ENCODE measurements around the gene DICER1.

DICER1 gene

GRCh38 chr14:95121911-95122620, 35.3 kb downstream of the DICER1 start:
- Histone ChIP-seq H3K9me3 (ENCODE audit: control extremely low read depth in 1 of 5, control insufficient read depth in 4 of 5, insufficient read depth in 2 of 5, low read depth in 1 of 5, low read length in 4 of 5) (no peaks in the 10 kb centered on the region), H3K36me3 (ENCODE audit: control insufficient read depth in 4 of 4, insufficient read depth in 4 of 4, low read length in 3 of 4) (peaks cover 16 to 72% (median 45%) of the 10 kb centered on the region in 4 experiments), H3K27ac (ENCODE audit: insufficient read depth in 1 of 2, low read depth in 1 of 2, low read length in 2 of 2, poor library complexity in 1 of 2, severe bottlenecking in 2 of 2) (no peak overlapping the region), H3K27me3 (replicated peaks in 2 of 5; ENCODE audit: control insufficient read depth in 4 of 5, insufficient read depth in 5 of 5, low read length in 4 of 5) (no peaks in the 10 kb centered on the region), H3K4me1 (ENCODE audit: control extremely low read depth in 1 of 4, control insufficient read depth in 4 of 4, insufficient read depth in 4 of 4, low read length in 3 of 4) (no peaks in the 10 kb centered on the region), H3K4me3 (ENCODE audit: control insufficient read depth in 1 of 7, extremely low read depth in 1 of 7, insufficient read depth in 4 of 7, low read depth in 2 of 7, low read length in 6 of 7) (no peak overlapping the region)
- WGBS (ENCODE audit: insufficient coverage), result 100% methylated on average over 6 of the region's 6 CpGs
- ChIA-PET CTCF (no interaction called here), POLR2A (no interaction called here)
- no peak for DNase-seq

- POLR2A ChIA-PET, result no interaction called here
- WGBS (ENCODE audit: insufficient coverage), result no CpG with 5 or more reads among the region's 1 CpG
Observed at GRCh38 chr14:95119336-95119735, 38.0 kb downstream of the DICER1 start.

GRCh38 chr14:95117937-95118721, 39.2 kb downstream of the DICER1 start:
- H3K27me3 ChIP-seq (replicated peaks in 2 of 5; ENCODE audit: control insufficient read depth in 4 of 5, insufficient read depth in 5 of 5, low read length in 4 of 5), result no peaks in the 10 kb centered on the region
- POLR2A ChIA-PET, result no interaction called here
- CTCF ChIA-PET, result interaction anchor here (0.8 to 2.1 kb wide), 7 partner anchors 8 to 312 kb away, joined by 3 to 9 read pairs (median 4); no protein-coding TSS in a partner anchor
- H3K36me3 ChIP-seq (ENCODE audit: control insufficient read depth in 4 of 4, insufficient read depth in 4 of 4, low read length in 3 of 4), result peaks cover 23 to 73% (median 53%) of the 10 kb centered on the region in 4 experiments
- H3K9me3 ChIP-seq (ENCODE audit: control extremely low read depth in 1 of 5, control insufficient read depth in 4 of 5, insufficient read depth in 2 of 5, low read depth in 1 of 5, low read length in 4 of 5), result no peaks in the 10 kb centered on the region
- H3K4me1 ChIP-seq (ENCODE audit: control extremely low read depth in 1 of 4, control insufficient read depth in 4 of 4, insufficient read depth in 4 of 4, low read length in 3 of 4), result no peaks in the 10 kb centered on the region
- 100% methylated on average over 8 of the region's 14 CpGs for WGBS (ENCODE audit: insufficient coverage)
- H3K4me3 ChIP-seq (ENCODE audit: control insufficient read depth in 1 of 7, extremely low read depth in 1 of 7, insufficient read depth in 4 of 7, low read depth in 2 of 7, low read length in 6 of 7), result no peak overlapping the region
- H3K27ac ChIP-seq (ENCODE audit: insufficient read depth in 1 of 2, low read depth in 1 of 2, low read length in 2 of 2, poor library complexity in 1 of 2, severe bottlenecking in 2 of 2), result no peak overlapping the region
- no peak for DNase-seq

More at GRCh38 chr14:95119336-95119735, 38.0 kb downstream of the DICER1 start:
- CTCF ChIA-PET, result interaction anchor here (0.7 to 2.1 kb wide), 4 partner anchors 13 to 322 kb away, joined by 3 to 9 read pairs (median 5); no protein-coding TSS in a partner anchor
- Histone ChIP-seq H3K4me1 (ENCODE audit: control extremely low read depth in 1 of 4, control insufficient read depth in 4 of 4, insufficient read depth in 4 of 4, low read length in 3 of 4) (no peaks in the 10 kb centered on the region), H3K9me3 (ENCODE audit: control extremely low read depth in 1 of 5, control insufficient read depth in 4 of 5, insufficient read depth in 2 of 5, low read depth in 1 of 5, low read length in 4 of 5) (no peaks in the 10 kb centered on the region), H3K27me3 (replicated peaks in 2 of 5; ENCODE audit: control insufficient read depth in 4 of 5, insufficient read depth in 5 of 5, low read length in 4 of 5) (no peaks in the 10 kb centered on the region), H3K27ac (ENCODE audit: insufficient read depth in 1 of 2, low read depth in 1 of 2, low read length in 2 of 2, poor library complexity in 1 of 2, severe bottlenecking in 2 of 2) (no peak overlapping the region), H3K36me3 (ENCODE audit: control insufficient read depth in 4 of 4, insufficient read depth in 4 of 4, low read length in 3 of 4) (peaks cover 25 to 74% (median 55%) of the 10 kb centered on the region in 4 experiments), H3K4me3 (ENCODE audit: control insufficient read depth in 1 of 7, extremely low read depth in 1 of 7, insufficient read depth in 4 of 7, low read depth in 2 of 7, low read length in 6 of 7) (no peak overlapping the region)
- no peak for DNase-seq

- Histone ChIP-seq H3K4me3 (ENCODE audit: control insufficient read depth in 1 of 7, extremely low read depth in 1 of 7, insufficient read depth in 4 of 7, low read depth in 2 of 7, low read length in 6 of 7) (no peak overlapping the region), H3K27ac (ENCODE audit: insufficient read depth in 1 of 2, low read depth in 1 of 2, low read length in 2 of 2, poor library complexity in 1 of 2, severe bottlenecking in 2 of 2) (no peak overlapping the region), H3K36me3 (ENCODE audit: control insufficient read depth in 4 of 4, insufficient read depth in 4 of 4, low read length in 3 of 4) (peaks cover 32 to 87% (median 62%) of the 10 kb centered on the region in 4 experiments), H3K9me3 (ENCODE audit: control extremely low read depth in 1 of 5, control insufficient read depth in 4 of 5, insufficient read depth in 2 of 5, low read depth in 1 of 5, low read length in 4 of 5) (no peaks in the 10 kb centered on the region), H3K27me3 (replicated peaks in 2 of 5; ENCODE audit: control insufficient read depth in 4 of 5, insufficient read depth in 5 of 5, low read length in 4 of 5) (no peaks in the 10 kb centered on the region), H3K4me1 (ENCODE audit: control extremely low read depth in 1 of 4, control insufficient read depth in 4 of 4, insufficient read depth in 4 of 4, low read length in 3 of 4) (no peaks in the 10 kb centered on the region)
- WGBS (ENCODE audit: insufficient coverage), result 100% methylated on average over 1 of the region's 4 CpGs
- ChIA-PET CTCF (no interaction called here), POLR2A (no interaction called here)
- no peak for DNase-seq
Observed at GRCh38 chr14:95113476-95113875, 43.9 kb downstream of the DICER1 start.

- POLR2A ChIA-PET, result interaction anchor here (0.6 to 0.7 kb wide), 2 partner anchors 314 to 405 kb away, joined by 3 read pairs; no protein-coding TSS in a partner anchor
- no peaks in the 10 kb centered on the region for H3K9me3 ChIP-seq (ENCODE audit: control extremely low read depth in 1 of 5, control insufficient read depth in 4 of 5, insufficient read depth in 2 of 5, low read depth in 1 of 5, low read length in 4 of 5)
- peak overlapping the region in 1 of 2 experiments; percentile 23 for H3K27ac ChIP-seq (ENCODE audit: insufficient read depth in 1 of 2, low read depth in 1 of 2, low read length in 2 of 2, poor library complexity in 1 of 2, severe bottlenecking in 2 of 2)
- no peaks in the 10 kb centered on the region for H3K4me1 ChIP-seq (ENCODE audit: control extremely low read depth in 1 of 4, control insufficient read depth in 4 of 4, insufficient read depth in 4 of 4, low read length in 3 of 4)
- H3K27me3 ChIP-seq (replicated peaks in 2 of 5; ENCODE audit: control insufficient read depth in 4 of 5, insufficient read depth in 5 of 5, low read length in 4 of 5), result no peaks in the 10 kb centered on the region
- no peak for DNase-seq
- 100% methylated on average over 1 of the region's 2 CpGs for WGBS (ENCODE audit: insufficient coverage)
- CTCF ChIA-PET, result interaction anchor here (1.1 to 1.7 kb wide), 4 partner anchors 11 to 84 kb away, joined by 3 to 8 read pairs (median 4); no protein-coding TSS in a partner anchor
- no peak overlapping the region for H3K4me3 ChIP-seq (ENCODE audit: control insufficient read depth in 1 of 7, extremely low read depth in 1 of 7, insufficient read depth in 4 of 7, low read depth in 2 of 7, low read length in 6 of 7)
- H3K36me3 ChIP-seq (ENCODE audit: control insufficient read depth in 4 of 4, insufficient read depth in 4 of 4, low read length in 3 of 4), result peaks cover 30 to 89% (median 63%) of the 10 kb centered on the region in 4 experiments
Observed at GRCh38 chr14:95111507-95112164, 45.7 kb downstream of the DICER1 start.

GRCh38 chr14:95110178-95110577, 47.2 kb downstream of the DICER1 start:
- Histone ChIP-seq H3K27ac (ENCODE audit: insufficient read depth in 1 of 2, low read depth in 1 of 2, low read length in 2 of 2, poor library complexity in 1 of 2, severe bottlenecking in 2 of 2) (no peak overlapping the region), H3K4me3 (ENCODE audit: control insufficient read depth in 1 of 7, extremely low read depth in 1 of 7, insufficient read depth in 4 of 7, low read depth in 2 of 7, low read length in 6 of 7) (no peak overlapping the region), H3K9me3 (ENCODE audit: control extremely low read depth in 1 of 5, control insufficient read depth in 4 of 5, insufficient read depth in 2 of 5, low read depth in 1 of 5, low read length in 4 of 5) (no peaks in the 10 kb centered on the region), H3K36me3 (ENCODE audit: control insufficient read depth in 4 of 4, insufficient read depth in 4 of 4, low read length in 3 of 4) (peaks cover 25 to 90% (median 56%) of the 10 kb centered on the region in 4 experiments), H3K4me1 (ENCODE audit: control extremely low read depth in 1 of 4, control insufficient read depth in 4 of 4, insufficient read depth in 4 of 4, low read length in 3 of 4) (no peaks in the 10 kb centered on the region), H3K27me3 (replicated peaks in 2 of 5; ENCODE audit: control insufficient read depth in 4 of 5, insufficient read depth in 5 of 5, low read length in 4 of 5) (no peaks in the 10 kb centered on the region)
- WGBS (ENCODE audit: insufficient coverage), result 97% methylated on average over 7 of the region's 8 CpGs
- no peak for DNase-seq
- CTCF ChIA-PET, result interaction anchor here (0.9 to 1.3 kb wide), 2 partner anchors 8 to 10 kb away, joined by 3 read pairs; no protein-coding TSS in a partner anchor
- POLR2A ChIA-PET, result no interaction called here
